GM10266 (cell line): Measurements from ENCODE around the gene CACNA2D3.

Source experiments
- DNase-seq: peaks from one replicate; pipeline ENCODE4 v3.0.0; 2012; ENCODE audit errors: extremely low spot score
- TF ChIP-seq, protein P1 (sequence below): IDR thresholded peaks from 2 replicates; pipeline ENCODE4 v1.5.1; 2012; ENCODE audit warnings: mild to moderate bottlenecking, low read depth; ENCODE audit not compliant: control insufficient read depth, insufficient read depth; ENCODE audit errors: missing control alignments

The CACNA2D3 gene

DNA sequence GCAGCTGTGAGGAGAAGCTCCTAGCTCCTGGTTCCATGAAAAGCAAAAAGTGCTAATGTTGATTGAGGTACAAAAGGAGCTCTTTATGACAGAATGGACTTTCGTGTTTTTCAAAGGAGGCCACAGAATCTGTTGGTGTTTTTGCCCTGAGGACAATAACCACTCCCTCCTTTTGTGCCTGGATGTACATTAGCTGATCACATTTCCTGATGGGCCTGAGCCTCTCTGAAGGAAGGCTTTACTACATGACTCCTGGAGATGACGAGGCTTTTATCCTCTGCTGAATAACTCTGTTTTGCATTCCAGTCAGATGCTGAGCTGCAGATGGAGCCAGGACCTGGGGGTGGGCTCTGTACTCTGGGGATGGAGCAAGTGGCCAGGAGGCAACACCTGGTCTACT is 301.9 kb downstream of the CACNA2D3 start:
- no peak for DNase-seq
- TF ChIP-seq, protein P1, sequence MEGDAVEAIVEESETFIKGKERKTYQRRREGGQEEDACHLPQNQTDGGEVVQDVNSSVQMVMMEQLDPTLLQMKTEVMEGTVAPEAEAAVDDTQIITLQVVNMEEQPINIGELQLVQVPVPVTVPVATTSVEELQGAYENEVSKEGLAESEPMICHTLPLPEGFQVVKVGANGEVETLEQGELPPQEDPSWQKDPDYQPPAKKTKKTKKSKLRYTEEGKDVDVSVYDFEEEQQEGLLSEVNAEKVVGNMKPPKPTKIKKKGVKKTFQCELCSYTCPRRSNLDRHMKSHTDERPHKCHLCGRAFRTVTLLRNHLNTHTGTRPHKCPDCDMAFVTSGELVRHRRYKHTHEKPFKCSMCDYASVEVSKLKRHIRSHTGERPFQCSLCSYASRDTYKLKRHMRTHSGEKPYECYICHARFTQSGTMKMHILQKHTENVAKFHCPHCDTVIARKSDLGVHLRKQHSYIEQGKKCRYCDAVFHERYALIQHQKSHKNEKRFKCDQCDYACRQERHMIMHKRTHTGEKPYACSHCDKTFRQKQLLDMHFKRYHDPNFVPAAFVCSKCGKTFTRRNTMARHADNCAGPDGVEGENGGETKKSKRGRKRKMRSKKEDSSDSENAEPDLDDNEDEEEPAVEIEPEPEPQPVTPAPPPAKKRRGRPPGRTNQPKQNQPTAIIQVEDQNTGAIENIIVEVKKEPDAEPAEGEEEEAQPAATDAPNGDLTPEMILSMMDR: no peak

DNA sequence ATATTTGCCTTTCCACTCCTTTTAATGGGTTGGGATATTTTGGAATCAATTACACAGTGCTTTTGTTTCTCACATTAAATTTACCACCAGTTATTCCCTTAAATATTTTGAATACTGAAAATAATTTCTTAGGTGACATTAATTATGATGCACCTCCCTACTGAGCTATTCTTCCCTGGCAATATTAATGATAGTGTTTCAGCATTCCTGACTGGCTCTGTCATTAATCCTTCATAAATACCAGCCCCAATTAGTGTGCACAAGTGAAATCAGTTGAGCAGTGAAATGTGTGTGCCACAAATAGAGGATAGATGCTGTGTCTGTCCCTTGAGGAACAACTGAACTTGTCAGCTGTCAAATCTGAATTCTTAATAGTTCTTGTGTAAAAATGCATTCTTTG is 304.0 kb downstream of the CACNA2D3 start:
- no peak for DNase-seq
- TF ChIP-seq, protein P1: no peak

DNA sequence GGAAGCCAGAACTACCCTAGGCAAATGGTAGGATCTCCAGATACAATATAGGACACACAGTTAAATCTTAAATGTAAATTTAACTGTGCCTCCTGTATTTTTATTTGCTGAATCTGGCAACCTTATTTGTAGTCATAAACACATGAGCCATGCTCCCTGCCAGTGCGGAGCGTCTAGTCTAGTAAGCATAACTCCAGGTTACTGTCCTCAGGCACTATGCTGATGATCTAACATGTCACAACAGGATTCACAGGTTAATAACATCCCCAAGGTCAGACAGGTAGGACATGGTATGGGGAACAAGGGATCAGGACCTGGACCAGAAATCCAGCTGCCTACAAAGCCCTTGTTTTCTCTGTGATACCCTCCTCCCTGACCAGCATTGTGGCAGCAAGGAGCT is 305.1 kb downstream of the CACNA2D3 start:
- DNase-seq: no peak
- TF ChIP-seq, protein P1: no peak

DNA sequence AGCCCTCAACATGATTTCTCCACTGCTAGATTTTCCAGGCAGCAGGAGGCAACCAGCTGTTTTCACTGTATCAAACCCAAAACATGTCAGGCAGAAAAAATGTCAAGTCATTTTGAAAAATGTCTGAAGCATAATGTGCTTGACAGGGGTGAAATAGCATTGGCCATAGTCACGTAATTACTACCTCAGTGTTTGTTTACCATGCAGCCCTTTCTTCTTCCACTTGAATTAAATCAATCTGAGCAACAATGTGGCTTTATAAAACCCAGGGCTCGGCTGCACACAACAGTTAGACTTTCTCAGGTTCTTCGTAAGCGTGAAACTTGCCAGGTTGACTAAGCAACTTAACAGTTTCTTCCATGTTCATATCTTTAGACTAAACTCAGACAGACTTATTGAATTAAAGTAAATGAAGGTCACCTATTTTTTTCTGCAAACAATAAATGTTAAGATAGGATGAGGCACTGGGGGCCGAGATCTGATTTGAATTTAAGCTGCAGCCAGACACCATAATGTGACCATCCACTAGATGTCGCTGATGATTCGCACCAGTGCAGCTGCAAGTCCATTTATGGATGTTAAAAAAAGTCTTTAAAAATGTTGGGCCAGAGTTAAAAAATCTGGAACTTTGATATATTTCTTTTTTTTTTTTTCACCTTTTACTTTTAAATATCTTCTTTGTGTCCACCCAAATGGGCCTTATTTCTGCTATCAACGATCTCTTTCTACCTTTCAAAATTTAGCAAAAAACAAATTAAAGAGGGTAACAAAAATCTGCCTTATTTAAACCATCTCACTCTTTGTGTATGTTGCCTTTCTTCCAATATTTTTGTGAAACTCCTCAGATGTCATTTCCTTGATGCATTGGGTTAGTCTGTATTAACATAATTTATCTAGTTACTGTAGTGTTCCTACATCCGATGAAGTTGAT is 305.9 kb downstream of the CACNA2D3 start:
- TF ChIP-seq, protein P1: peak; percentile 83
- DNase-seq: peak; percentile 32

DNA sequence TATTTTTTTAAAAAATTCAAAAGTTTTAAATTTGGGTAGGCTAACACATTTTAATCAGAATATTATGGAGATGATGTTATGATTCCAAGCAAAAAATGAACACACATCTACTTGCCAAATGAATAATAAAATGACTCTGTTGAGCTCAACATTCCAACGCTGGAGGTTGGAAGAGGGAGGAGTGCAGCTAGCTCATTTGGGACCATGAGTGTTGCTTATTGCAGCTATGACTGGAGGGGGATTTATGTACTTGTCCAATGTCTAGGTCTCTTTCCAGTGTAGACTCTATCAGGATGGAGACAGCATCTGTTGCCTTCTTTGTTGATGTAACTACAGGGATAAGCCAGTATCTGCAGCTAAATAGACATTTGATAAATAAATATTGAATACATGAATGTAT is 310.6 kb downstream of the CACNA2D3 start:
- no peak for DNase-seq
- TF ChIP-seq, protein P1: no peak

DNA sequence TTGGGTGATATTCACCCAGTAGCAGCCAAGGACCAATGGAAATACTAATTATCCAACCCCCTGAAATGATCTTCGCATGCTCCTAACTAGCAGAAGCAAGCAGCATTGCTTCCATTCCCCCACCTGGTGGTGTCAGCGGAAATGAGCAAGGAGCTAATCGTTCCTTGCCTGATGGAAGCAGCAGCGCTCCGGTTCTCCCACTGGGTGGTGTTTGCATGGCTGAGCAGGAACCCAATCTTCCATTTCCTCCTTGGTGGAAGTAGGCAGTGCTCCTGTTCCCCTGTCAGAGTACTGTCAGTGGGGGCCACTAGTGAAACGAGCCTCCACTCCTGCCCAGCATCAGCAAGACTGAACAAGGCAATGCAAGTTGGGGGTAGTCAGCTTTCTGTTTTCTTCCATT is 311.5 kb downstream of the CACNA2D3 start:
- no peak for DNase-seq
- TF ChIP-seq, protein P1: no peak

DNA sequence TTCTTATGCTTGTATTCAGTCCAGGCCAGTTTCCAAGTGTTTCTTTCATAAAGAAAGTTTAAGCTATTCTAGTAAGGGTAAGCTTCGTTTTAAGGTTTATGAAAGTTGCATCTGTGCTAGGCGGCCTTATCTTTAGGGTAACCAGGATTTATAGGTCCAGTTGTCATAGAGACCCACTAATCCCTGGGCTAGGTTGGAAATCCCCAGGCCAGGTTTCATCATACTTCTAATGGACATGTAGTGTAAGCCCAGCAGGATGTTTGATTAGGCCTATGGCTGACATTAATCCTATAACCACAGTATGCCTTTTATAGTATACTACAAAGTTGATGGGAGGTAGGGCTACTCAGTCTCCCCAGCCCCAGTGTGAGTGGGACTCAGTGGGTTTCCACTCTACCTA is 312.4 kb downstream of the CACNA2D3 start:
- TF ChIP-seq, protein P1: no peak
- DNase-seq: no peak
